Endothelial cell of umbilical vein (primary cell): ENCODE measurements around the gene WDR48.

ENCODE experiments used
- EZH2 ChIP-seq: IDR thresholded peaks from 2 replicates; pipeline ENCODE4 v1.6.1; 2012; ENCODE audit warnings: borderline replicate concordance, low read depth, mild to moderate bottlenecking, moderate library complexity, low read length, inconsistent platforms; ENCODE audit not compliant: severe bottlenecking
- FOS ChIP-seq: IDR thresholded peaks from 2 replicates; pipeline ENCODE4 v1.6.1; 2011; ENCODE audit warnings: mild to moderate bottlenecking, low read length, moderate library complexity, borderline replicate concordance; ENCODE audit not compliant: insufficient read depth
- JUN ChIP-seq: IDR thresholded peaks from 2 replicates; pipeline ENCODE4 v1.6.1; 2011; ENCODE audit warnings: borderline replicate concordance, low read depth; ENCODE audit not compliant: insufficient read length, insufficient read depth
- MYC ChIP-seq: IDR thresholded peaks from one replicate; pipeline ENCODE4 v1.6.1; 2011; ENCODE audit warnings: mild to moderate bottlenecking, low read depth, low read length
- POLR2A ChIP-seq: IDR thresholded peaks from 2 replicates; pipeline ENCODE4 v1.6.1; 2012; ENCODE audit warnings: low read depth, mild to moderate bottlenecking, control low read depth, low read length
- POLR2AphosphoS5 ChIP-seq: IDR thresholded peaks from 2 replicates; pipeline ENCODE4 v1.6.1; 2012; ENCODE audit warnings: low read depth, mild to moderate bottlenecking, control low read depth, low read length, moderate library complexity; ENCODE audit not compliant: insufficient read depth
- TF ChIP-seq, protein P1 (sequence below), 2 donors: IDR thresholded peaks; 1 replicate in 1 of 2; 2 replicates in 1 of 2; pipeline ENCODE4 v1.5.1; 2011; ENCODE audit warnings: low read length in 2 of 2, mild to moderate bottlenecking in 2 of 2, moderate library complexity in 2 of 2, control low read depth in 1 of 2, inconsistent platforms in 1 of 2, low read depth in 1 of 2; ENCODE audit not compliant: insufficient read depth in 1 of 2; ENCODE audit errors: extremely low read depth in 1 of 2
- TF ChIP-seq, protein P2 (sequence below): IDR thresholded peaks from 2 replicates; pipeline ENCODE4 v1.6.1; 2011; ENCODE audit not compliant: insufficient read depth, insufficient read length

DNA sequence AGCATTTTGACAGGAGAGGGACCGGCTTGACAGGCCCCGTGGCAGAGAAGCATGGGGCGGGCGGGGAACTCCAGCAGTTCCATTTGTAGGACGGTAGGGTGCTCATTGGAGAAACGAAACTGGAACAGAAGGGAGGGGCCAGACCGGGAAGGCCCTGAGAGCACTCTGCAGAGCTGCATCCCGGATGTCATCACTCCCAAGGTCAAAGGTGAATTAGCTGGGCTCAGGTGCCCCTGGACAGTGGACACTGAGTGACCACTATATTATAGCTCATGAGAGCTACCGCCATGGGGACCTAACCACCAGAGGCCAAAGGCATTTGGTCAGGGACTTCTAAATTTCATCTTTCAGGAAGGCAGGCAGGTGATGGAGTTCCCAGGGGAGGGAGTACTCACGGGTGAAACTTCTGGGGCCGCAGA lies 94.3 kb downstream of the WDR48 start:
- TF ChIP-seq, protein P1, sequence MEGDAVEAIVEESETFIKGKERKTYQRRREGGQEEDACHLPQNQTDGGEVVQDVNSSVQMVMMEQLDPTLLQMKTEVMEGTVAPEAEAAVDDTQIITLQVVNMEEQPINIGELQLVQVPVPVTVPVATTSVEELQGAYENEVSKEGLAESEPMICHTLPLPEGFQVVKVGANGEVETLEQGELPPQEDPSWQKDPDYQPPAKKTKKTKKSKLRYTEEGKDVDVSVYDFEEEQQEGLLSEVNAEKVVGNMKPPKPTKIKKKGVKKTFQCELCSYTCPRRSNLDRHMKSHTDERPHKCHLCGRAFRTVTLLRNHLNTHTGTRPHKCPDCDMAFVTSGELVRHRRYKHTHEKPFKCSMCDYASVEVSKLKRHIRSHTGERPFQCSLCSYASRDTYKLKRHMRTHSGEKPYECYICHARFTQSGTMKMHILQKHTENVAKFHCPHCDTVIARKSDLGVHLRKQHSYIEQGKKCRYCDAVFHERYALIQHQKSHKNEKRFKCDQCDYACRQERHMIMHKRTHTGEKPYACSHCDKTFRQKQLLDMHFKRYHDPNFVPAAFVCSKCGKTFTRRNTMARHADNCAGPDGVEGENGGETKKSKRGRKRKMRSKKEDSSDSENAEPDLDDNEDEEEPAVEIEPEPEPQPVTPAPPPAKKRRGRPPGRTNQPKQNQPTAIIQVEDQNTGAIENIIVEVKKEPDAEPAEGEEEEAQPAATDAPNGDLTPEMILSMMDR (IDR thresholded peaks at IDR 0.05; ENCODE audit: extremely low read depth in 1 of 2, insufficient read depth in 1 of 2, low read depth in 1 of 2, low read length in 2 of 2) = no peak
- no peak for TF ChIP-seq FOS
- no peak for TF ChIP-seq POLR2AphosphoS5
- TF ChIP-seq POLR2A = no peak
- TF ChIP-seq EZH2 = no peak
- TF ChIP-seq JUN = no peak
- TF ChIP-seq, protein P2, sequence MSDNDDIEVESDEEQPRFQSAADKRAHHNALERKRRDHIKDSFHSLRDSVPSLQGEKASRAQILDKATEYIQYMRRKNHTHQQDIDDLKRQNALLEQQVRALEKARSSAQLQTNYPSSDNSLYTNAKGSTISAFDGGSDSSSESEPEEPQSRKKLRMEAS = no peak
- TF ChIP-seq MYC = no peak
